Mononuclear cell (primary cell): ENCODE measurements around the gene SASH1. TPM values are rescaled to one million over a fixed set of nuclear protein-coding genes. Genes with fewer than 3 reads are reported as not detected.
"Not testable (repeated sequence)": the region's sequence is repeated elsewhere in the genome, so short reads cannot be mapped to it uniquely, and the experiment has no call there.

ENCODE experiments used
- H3K27me3 ChIP-seq: 2 replicates; pipeline ENCODE4 v1.6.0; 2011; ENCODE audit warnings: low read length, control low read depth; ENCODE audit not compliant: insufficient read depth
- H3K4me1 ChIP-seq: 2 replicates; pipeline ENCODE4 v1.5.1; 2011; ENCODE audit warnings: mild to moderate bottlenecking, low read length, control low read depth; ENCODE audit not compliant: insufficient read depth
- H3K4me3 ChIP-seq: 2 replicates; pipeline ENCODE4 v1.5.1; 2011; ENCODE audit warnings: mild to moderate bottlenecking, low read length, moderate library complexity
- H3K9me3 ChIP-seq: 2 replicates; pipeline ENCODE4 v1.5.1; 2011; ENCODE audit warnings: low read depth, mild to moderate bottlenecking, control low read depth, low read length
- total RNA-seq: library from RNA; depleted of rRNA; stranded (reverse); fragments of >200 nt; gene quantifications from one replicate; pipeline ENCODE4 v1.2.3, GENCODE V29; 2012

SASH1 gene
- total RNA-seq, 1 donor = 1.7 TPM

DNA sequence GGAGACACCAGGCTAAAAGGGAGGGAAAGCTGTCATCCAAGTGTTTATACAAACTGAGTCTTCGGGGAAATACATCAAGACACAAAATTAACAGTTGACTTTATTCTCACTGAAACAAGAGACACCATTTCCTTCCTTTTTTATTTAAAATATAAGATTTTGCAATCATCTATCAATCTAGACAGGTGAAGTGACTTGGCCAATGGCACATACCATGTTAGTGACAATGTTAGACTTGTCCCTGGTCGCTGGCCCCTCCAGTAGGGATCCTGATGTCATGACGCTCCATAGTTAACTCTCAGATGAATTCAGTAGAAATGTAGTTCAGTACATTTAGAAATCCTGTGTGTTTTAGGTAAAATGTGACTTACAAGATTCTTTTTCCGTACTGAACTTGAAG is 2.9 kb downstream of the SASH1 start:
- H3K4me1 ChIP-seq = peaks cover 6% of the 10 kb centered on the region
- H3K9me3 ChIP-seq = no peaks in the 10 kb centered on the region
- no peak overlapping the region for H3K4me3 ChIP-seq
- peaks cover 62% of the 10 kb centered on the region for H3K27me3 ChIP-seq

DNA sequence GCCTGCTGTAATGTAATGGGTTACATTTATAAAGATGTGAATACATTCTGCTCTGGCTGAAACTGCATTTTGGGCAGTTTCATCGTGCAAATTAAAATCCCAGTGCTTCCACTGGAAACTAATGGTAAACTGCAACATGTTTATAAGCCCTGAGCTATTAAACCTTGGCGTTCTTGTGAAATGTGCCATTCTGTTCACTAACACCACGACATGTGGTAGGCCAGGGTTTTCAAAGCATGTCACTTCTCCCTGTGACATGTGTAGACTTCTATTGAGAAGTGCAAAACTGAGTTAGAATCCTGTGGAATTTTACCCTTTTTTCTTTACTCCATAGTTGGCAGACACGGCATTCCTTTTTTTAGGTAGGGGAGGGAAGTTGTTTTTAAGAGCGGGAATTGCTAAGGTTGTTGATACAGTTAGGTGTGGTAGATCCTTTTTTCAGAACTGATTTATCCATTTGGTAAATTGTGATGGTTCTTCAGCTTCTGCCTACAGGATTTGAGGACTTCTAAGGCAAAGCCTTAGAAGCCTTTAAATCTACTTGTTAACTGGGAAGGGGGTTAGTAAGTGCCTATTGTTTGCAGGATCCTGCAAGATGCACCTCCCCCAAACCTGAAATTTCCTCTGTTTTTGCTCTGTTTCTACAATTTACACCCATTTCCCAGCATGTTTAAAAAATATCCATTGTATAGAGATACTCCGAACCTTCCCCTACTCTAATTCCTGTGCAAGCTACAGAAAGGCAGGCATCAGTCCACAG is 4.2 kb downstream of the SASH1 start:
- no peaks in the 10 kb centered on the region for H3K9me3 ChIP-seq
- H3K4me1 ChIP-seq = peaks cover 4% of the 10 kb centered on the region
- H3K4me3 ChIP-seq = no peak overlapping the region
- H3K27me3 ChIP-seq = peaks cover 50% of the 10 kb centered on the region

DNA sequence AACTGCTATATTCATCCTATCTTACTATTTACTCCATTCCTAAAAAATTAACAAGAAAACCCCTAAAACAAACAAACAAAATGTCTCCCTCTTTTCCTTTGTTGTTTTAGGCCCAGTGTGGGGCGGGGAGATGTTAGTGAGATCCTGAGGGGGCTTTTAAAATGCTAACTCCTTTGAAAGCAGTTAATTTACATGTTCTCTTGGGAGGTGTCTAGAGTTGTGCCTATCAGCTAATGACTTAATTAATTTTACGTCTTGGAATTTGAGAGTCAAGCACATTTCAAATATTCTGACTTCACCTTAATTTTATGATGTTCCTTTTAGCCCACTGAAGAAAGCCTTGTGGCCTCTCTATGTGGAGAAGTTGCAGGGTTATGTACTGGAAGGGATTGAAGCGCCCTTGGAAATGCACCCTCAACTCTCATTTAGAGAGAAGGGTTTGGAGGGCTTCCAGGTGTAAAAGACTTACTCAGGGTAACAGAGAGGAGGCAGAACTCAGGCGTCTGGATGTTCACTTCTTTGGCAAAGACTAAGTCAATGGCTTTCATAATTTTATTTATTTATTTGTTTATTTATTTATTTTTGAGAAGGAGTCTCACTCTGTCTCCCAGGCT is 4.9 kb downstream of the SASH1 start:
- H3K27me3 ChIP-seq = peaks cover 43% of the 10 kb centered on the region
- H3K4me3 ChIP-seq = no peak overlapping the region
- no peaks in the 10 kb centered on the region for H3K9me3 ChIP-seq
- H3K4me1 ChIP-seq = no peaks in the 10 kb centered on the region

- Histone ChIP-seq H3K4me3 (no peak overlapping the region), H3K9me3 (no peaks in the 10 kb centered on the region), H3K27me3 (peaks cover 38% of the 10 kb centered on the region), H3K4me1 (no peaks in the 10 kb centered on the region)
Observed at GRCh38 chr6:148348335-148348734, 5.7 kb downstream of the SASH1 start.

DNA sequence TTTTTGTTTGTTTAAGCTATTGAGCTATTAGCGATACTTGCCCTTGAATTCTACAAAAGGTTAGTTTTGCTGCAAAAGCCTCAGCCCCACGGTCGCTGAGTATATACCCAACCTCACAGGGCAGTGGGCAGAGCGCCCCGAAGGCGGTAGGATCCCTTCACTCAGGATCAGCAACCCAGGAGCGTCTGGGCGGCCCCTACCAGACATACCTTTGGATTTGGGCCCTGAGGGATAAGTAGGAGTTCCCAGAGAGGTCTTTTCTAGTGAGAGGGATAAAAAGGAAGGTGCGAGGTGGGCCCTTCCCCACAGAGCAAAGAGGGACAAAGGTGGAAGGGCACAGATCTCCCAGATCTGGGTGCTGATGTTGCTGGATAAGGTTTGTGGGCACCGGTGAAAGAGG is 6.1 kb downstream of the SASH1 start:
- no peaks in the 10 kb centered on the region for H3K9me3 ChIP-seq
- H3K4me3 ChIP-seq = no peak overlapping the region
- no peaks in the 10 kb centered on the region for H3K4me1 ChIP-seq
- H3K27me3 ChIP-seq = peaks cover 34% of the 10 kb centered on the region

DNA sequence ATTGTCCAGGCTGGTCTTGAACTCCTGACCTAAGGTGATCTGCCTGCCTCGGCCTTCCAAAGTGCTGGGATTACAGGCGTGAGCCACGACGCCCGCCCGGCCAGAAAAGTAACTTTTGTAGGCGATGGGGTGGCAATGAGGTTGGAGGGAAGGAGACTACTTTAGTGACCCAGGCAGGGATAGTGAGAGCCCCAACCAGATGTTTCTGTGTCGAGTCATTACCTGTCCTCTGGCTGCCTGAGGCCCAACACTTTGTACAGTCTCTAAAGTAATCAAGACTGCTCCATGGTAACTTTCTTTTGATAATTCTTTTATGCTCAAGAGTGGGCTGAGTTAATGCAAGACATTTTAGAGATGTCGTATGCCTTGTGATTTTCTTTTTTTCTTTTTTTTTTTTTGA is 6.8 kb downstream of the SASH1 start:
- no peaks in the 10 kb centered on the region for H3K9me3 ChIP-seq
- H3K4me3 ChIP-seq = no peak overlapping the region
- H3K4me1 ChIP-seq = no peaks in the 10 kb centered on the region
- peaks cover 28% of the 10 kb centered on the region for H3K27me3 ChIP-seq

GRCh38 chr6:148351309-148351708 is 8.7 kb downstream of the SASH1 start:
- Histone ChIP-seq H3K9me3 (no peaks in the 10 kb centered on the region), H3K4me1 (no peaks in the 10 kb centered on the region), H3K4me3 (no peak overlapping the region), H3K27me3 (peaks cover 11% of the 10 kb centered on the region)

DNA sequence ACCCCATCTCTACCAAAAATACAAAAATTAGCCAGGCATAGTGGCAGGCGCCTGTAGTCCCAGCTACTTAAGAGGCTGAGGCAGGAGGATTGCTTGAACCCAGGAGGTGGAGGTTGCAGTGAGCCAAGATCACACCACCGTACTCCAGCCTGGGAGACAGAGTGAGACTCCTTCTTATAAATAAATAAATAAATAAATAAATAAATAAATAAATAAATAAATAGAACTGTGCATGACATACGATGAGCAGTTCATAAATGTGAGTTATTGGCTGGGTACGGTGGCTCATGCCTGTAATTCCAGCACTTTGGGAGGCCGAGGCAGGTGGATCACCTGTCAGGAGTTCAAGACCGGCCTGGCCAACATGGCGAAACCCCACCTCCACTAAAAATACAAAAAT is 9.8 kb downstream of the SASH1 start:
- H3K4me1 ChIP-seq, H3K9me3 ChIP-seq, H3K4me3 ChIP-seq, H3K27me3 ChIP-seq: not testable (repeated sequence)

DNA sequence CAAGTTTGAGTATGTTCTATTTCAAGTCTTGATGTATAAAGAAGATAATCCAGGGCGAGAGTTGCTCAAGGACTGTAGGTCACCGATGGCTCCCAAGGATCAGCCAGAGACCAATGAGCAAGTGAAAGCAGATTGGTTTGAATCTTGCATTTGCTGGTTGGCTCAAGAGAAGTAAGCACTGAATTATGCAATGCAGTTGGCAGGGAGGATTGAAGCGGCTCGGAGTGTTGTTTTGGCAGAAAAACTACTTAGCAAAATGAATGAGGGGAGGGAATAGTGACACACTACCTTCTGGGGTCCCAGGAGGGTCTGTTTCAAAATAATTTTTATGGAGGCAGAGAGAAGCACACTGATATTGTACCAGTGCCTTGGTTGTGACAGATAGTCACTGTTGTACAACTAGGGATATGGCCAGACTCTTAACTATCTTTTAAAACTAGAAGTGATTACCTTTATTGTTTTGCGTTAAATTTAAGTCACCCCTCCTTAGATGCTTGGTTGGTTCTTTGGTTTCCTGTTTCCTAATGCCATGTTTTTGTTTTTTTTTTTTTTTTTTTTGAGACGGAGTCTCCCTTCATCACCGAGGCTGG is 15.7 kb downstream of the SASH1 start:
- Histone ChIP-seq H3K27me3 (no peaks in the 10 kb centered on the region), H3K9me3 (no peaks in the 10 kb centered on the region), H3K4me1 (no peaks in the 10 kb centered on the region), H3K4me3 (no peak overlapping the region)

DNA sequence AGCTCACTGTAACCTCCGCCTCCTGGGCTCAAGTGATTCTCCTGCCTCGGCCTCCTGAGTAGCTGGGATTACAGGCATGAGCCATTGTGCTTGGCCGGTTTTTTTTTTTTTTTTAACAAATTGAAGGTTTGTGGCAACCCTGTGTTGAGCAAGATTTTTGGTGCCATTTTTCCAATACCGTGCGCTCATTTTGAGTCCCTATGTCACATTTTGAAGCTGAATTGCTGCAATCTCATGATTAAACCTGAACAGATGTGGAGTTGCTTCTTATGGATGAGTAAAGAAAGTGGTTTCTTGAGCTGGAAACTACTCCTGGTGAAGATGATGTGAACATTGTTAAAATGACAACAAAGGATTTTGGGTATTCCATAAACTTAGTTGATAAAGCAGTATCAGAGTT is 16.6 kb downstream of the SASH1 start:
- no peaks in the 10 kb centered on the region for H3K27me3 ChIP-seq
- peaks cover under 1% of the 10 kb centered on the region for H3K4me1 ChIP-seq
- no peak overlapping the region for H3K4me3 ChIP-seq
- H3K9me3 ChIP-seq = no peaks in the 10 kb centered on the region

GRCh38 chr6:148364056-148364824 is 21.6 kb downstream of the SASH1 start:
- Histone ChIP-seq H3K27me3 (peaks cover under 1% of the 10 kb centered on the region), H3K4me3 (no peak overlapping the region), H3K4me1 (peaks cover 22% of the 10 kb centered on the region), H3K9me3 (no peaks in the 10 kb centered on the region)

DNA sequence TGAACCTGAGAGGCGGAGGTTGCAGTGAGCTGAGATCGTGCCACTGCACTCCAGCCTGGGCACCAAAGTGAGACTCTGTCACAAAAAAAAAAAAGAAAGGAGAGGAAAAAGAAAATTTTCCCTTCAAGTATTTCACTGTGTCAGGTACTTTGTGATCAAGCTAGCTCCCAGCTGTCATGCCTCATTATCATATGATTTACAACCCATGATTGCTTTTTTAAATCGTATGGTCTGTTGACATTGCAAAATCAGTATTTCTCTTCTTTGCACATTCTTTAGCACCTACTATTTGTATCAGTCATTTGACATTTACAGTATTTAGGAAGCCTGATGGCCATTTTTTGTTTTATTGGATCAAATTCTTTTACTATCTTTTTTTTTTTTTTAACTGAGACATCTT is 22.4 kb downstream of the SASH1 start:
- peaks cover 22% of the 10 kb centered on the region for H3K4me1 ChIP-seq
- H3K4me3 ChIP-seq = no peak overlapping the region
- H3K27me3 ChIP-seq = peaks cover 4% of the 10 kb centered on the region
- H3K9me3 ChIP-seq = no peaks in the 10 kb centered on the region

DNA sequence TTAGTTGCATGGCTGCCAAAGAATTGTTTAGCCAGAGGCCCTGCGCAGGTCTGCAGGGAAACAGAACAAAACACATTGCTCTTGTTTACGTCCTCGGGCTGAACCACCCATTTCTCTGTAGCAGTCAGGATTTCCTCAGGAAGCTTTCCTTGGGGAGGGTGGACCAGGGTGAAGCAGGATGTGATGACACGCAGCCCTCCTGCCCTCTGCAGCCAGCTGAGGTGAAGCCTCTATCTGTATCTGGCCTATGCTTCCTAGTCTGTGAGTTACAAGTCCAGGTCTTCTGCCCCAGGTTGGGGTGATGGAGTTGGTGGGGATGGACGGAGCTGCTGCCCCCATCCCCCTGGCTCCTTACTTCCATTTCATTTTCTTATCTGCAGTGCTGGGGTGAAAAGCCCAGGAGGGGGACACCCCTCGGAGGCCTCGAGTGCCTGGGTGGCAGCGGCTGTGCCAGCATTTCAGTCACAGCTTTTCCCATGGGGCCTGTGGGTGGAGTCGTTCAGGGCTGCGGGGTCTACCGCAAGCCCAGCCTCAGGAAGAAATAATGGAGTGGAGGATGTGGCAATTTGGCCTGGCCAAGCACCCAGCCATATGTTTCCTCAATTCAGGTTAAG is 24.9 kb downstream of the SASH1 start:
- H3K27me3 ChIP-seq = peaks cover 7% of the 10 kb centered on the region
- H3K4me3 ChIP-seq = no peak overlapping the region
- H3K9me3 ChIP-seq = no peaks in the 10 kb centered on the region
- H3K4me1 ChIP-seq = peaks cover 22% of the 10 kb centered on the region

- Histone ChIP-seq H3K27me3 (peaks cover 7% of the 10 kb centered on the region), H3K4me3 (no peak overlapping the region), H3K4me1 (peaks cover 12% of the 10 kb centered on the region), H3K9me3 (no peaks in the 10 kb centered on the region)
Observed at GRCh38 chr6:148370176-148370575, 27.5 kb downstream of the SASH1 start.
